Activated CD4-positive, alpha-beta T cell treated with anti-CD3 and anti-CD28 coated beads for 48 hours (primary cell): ENCODE results near the gene ANKRD33.

Source experiments
- DNase-seq: peaks from one replicate; pipeline ENCODE4 v3.0.0-alpha.2; 2020

ANKRD33 gene

GRCh38 chr12:51887476-51888315, at the start of gene ANKRD33:
Gene ANKRD33, plus strand, starts transcription at chr12:51888103. Its CDS starts 84 bp downstream, at chr12:51888187.
- peak; percentile 36 for DNase-seq

- no peak for DNase-seq
These were observed 49.1 kb upstream of the ANKRD33 start for GRCh38 chr12:51838762-51839161.

- no peak for DNase-seq
These were observed 48.5 kb upstream of the ANKRD33 start for GRCh38 chr12:51839310-51839947.

- no peak for DNase-seq
These were observed 46.9 kb upstream of the ANKRD33 start for GRCh38 chr12:51840966-51841365.

- DNase-seq, result no peak
These were observed 46.2 kb upstream of the ANKRD33 start for GRCh38 chr12:51841727-51842126.

- DNase-seq, result no peak
These were observed 43.0 kb upstream of the ANKRD33 start for GRCh38 chr12:51844854-51845253.

- no peak for DNase-seq
These were observed 42.4 kb upstream of the ANKRD33 start for GRCh38 chr12:51845482-51845881.

- no peak for DNase-seq
These were observed 41.6 kb upstream of the ANKRD33 start for GRCh38 chr12:51846271-51846691.

GRCh38 chr12:51846911-51847642, 40.8 kb upstream of the ANKRD33 start:
- DNase-seq, result peak; percentile 49

GRCh38 chr12:51847643-51848325, 40.1 kb upstream of the ANKRD33 start:
- no peak for DNase-seq

- DNase-seq, result no peak
These were observed 39.6 kb upstream of the ANKRD33 start, which contains the start of gene FIGNL2 for GRCh38 chr12:51848326-51848727. Gene FIGNL2, minus strand, starts transcription at chr12:51848718. Its CDS starts 26,305 bp downstream, at chr12:51822413.

- no peak for DNase-seq
These were observed 38.8 kb upstream of the ANKRD33 start for GRCh38 chr12:51848841-51849735.

- DNase-seq, result no peak
These were observed 37.6 kb upstream of the ANKRD33 start for GRCh38 chr12:51850081-51850964.

GRCh38 chr12:51850965-51851299, 37.0 kb upstream of the ANKRD33 start:
- no peak for DNase-seq

- DNase-seq, result no peak
These were observed 36.3 kb upstream of the ANKRD33 start for GRCh38 chr12:51851413-51852124.

- DNase-seq, result no peak
These were observed 35.3 kb upstream of the ANKRD33 start for GRCh38 chr12:51852404-51853137.

- no peak for DNase-seq
These were observed 32.1 kb upstream of the ANKRD33 start for GRCh38 chr12:51855586-51856428.

GRCh38 chr12:51860986-51861385, 26.9 kb upstream of the ANKRD33 start:
- no peak for DNase-seq
